BE2C (cell line): ENCODE measurements around the gene BYSL.
A peak's percentile ranks its signal among the peaks of the same experiment; 100 is the strongest.

Source experiments
- DNase-seq: peaks from one replicate; pipeline ENCODE4 v3.0.0-alpha.2; 2020
- H3K27me3 ChIP-seq: fragments of 250-450 bp; sonication (Bioruptor Pico); 2 replicates; pipeline ENCODE4 v1.5.1; 2020; ENCODE audit warnings: mild to moderate bottlenecking
- H3K36me3 ChIP-seq: fragments of 250-450 bp; sonication (Bioruptor Pico); 2 replicates; pipeline ENCODE4 v1.5.1; 2020; ENCODE audit warnings: mild to moderate bottlenecking
- H3K4me1 ChIP-seq: fragments of 250-450 bp; sonication (Bioruptor Pico); 2 replicates; pipeline ENCODE4 v1.5.1; 2020
- H3K4me3 ChIP-seq: 2 replicates; pipeline ENCODE4 v1.5.1; 2011; ENCODE audit warnings: low read depth, low read length
- H3K9me3 ChIP-seq: fragments of 250-450 bp; sonication (Bioruptor Pico); 2 replicates; pipeline ENCODE4 v1.5.1; 2020
- CTCF ChIP-seq: IDR thresholded peaks from 2 replicates; pipeline ENCODE4 v1.5.1; 2012; ENCODE audit warnings: mild to moderate bottlenecking, low read depth, low read length

BYSL gene

GRCh38 chr6:41934278-41935192 lies 13.2 kb downstream of the BYSL start:
- Histone ChIP-seq H3K9me3 (no peaks in the 10 kb centered on the region), H3K27me3 (no peaks in the 10 kb centered on the region), H3K36me3 (peaks cover 60% of the 10 kb centered on the region), H3K4me1 (no peaks in the 10 kb centered on the region), H3K4me3 (no peak overlapping the region)
- DNase-seq = no peak
- TF ChIP-seq CTCF = no peak

- H3K27me3 ChIP-seq = no peaks in the 10 kb centered on the region
- DNase-seq = no peak
- H3K36me3 ChIP-seq = peaks cover 53% of the 10 kb centered on the region
- no peaks in the 10 kb centered on the region for H3K4me1 ChIP-seq
- TF ChIP-seq CTCF = no peak
- H3K9me3 ChIP-seq = no peaks in the 10 kb centered on the region
- H3K4me3 ChIP-seq = no peak overlapping the region
Observed at GRCh38 chr6:41935193-41935574, 13.9 kb downstream of the BYSL start.

- Histone ChIP-seq H3K36me3 (peaks cover 48% of the 10 kb centered on the region), H3K4me3 (no peak overlapping the region), H3K9me3 (no peaks in the 10 kb centered on the region), H3K27me3 (no peaks in the 10 kb centered on the region), H3K4me1 (no peaks in the 10 kb centered on the region)
- TF ChIP-seq CTCF = no peak
- peak; percentile 32 for DNase-seq
Observed at GRCh38 chr6:41935685-41936072, 14.4 kb downstream of the BYSL start.

GRCh38 chr6:41936073-41936837 lies 15.0 kb downstream of the BYSL start:
- H3K27me3 ChIP-seq = no peaks in the 10 kb centered on the region
- no peak overlapping the region for H3K4me3 ChIP-seq
- peak; percentile 75 for DNase-seq
- peak; percentile 88 for TF ChIP-seq CTCF
- H3K4me1 ChIP-seq = no peaks in the 10 kb centered on the region
- no peaks in the 10 kb centered on the region for H3K9me3 ChIP-seq
- H3K36me3 ChIP-seq = peaks cover 44% of the 10 kb centered on the region

GRCh38 chr6:41937472-41937860 lies 16.2 kb downstream of the BYSL start:
- no peak overlapping the region for H3K4me3 ChIP-seq
- no peaks in the 10 kb centered on the region for H3K9me3 ChIP-seq
- peaks cover 32% of the 10 kb centered on the region for H3K36me3 ChIP-seq
- no peaks in the 10 kb centered on the region for H3K27me3 ChIP-seq
- no peaks in the 10 kb centered on the region for H3K4me1 ChIP-seq
- no peak for DNase-seq
- TF ChIP-seq CTCF = no peak
